ENCODE measurements around the gene CDADC1. TPM values are rescaled to one million over a fixed set of nuclear protein-coding genes. Genes with fewer than 3 reads are reported as not detected.
"Not testable (repeated sequence)": the region's sequence is repeated elsewhere in the genome, so short reads cannot be mapped to it uniquely, and the experiment has no call there.

The CDADC1 gene
- polyA plus RNA-seq, 1 donor, result 16.5 TPM

- no peak for DNase-seq
Observed at GRCh38 chr13:49315036-49315565, 67.4 kb downstream of the CDADC1 start.

- DNase-seq, result no peak
Observed at GRCh38 chr13:49315756-49316482, 68.2 kb downstream of the CDADC1 start.

GRCh38 chr13:49319551-49319950 is 71.8 kb downstream of the CDADC1 start:
- DNase-seq, result no peak

- DNase-seq, result no peak
Observed at GRCh38 chr13:49319951-49320350, 72.2 kb downstream of the CDADC1 start.

- DNase-seq, result no peak
Observed at GRCh38 chr13:49320975-49321374, 73.2 kb downstream of the CDADC1 start.

- no peak for DNase-seq
Observed at GRCh38 chr13:49322702-49323101, 75.0 kb downstream of the CDADC1 start.

GRCh38 chr13:49323344-49323743 is 75.6 kb downstream of the CDADC1 start:
- DNase-seq, result no peak

- no peak for DNase-seq
Observed at GRCh38 chr13:49326222-49326917, 78.6 kb downstream of the CDADC1 start.

GRCh38 chr13:49327145-49327544 is 79.4 kb downstream of the CDADC1 start:
- DNase-seq, result not testable (repeated sequence)

GRCh38 chr13:49329831-49330545 is 82.3 kb downstream of the CDADC1 start:
- DNase-seq, result no peak

- no peak for DNase-seq
Observed at GRCh38 chr13:49330546-49330864, 82.8 kb downstream of the CDADC1 start.

- DNase-seq, result no peak
Observed at GRCh38 chr13:49336655-49337054, 88.9 kb downstream of the CDADC1 start.

- no peak for DNase-seq
Observed at GRCh38 chr13:49340161-49340560, 92.4 kb downstream of the CDADC1 start.

GRCh38 chr13:49341517-49341916 is 93.8 kb downstream of the CDADC1 start:
- DNase-seq, result no peak

- no peak for DNase-seq
Observed at GRCh38 chr13:49341941-49342340, 94.2 kb downstream of the CDADC1 start.

- no peak for DNase-seq
Observed at GRCh38 chr13:49342454-49342853, 94.7 kb downstream of the CDADC1 start.

Other genes starting within 250 kb of the CDADC1 start
- gene MLNR, start 27.6 kb upstream of the CDADC1 start, polyA plus RNA-seq (ENCODE audit: insufficient read length), result 0.15 TPM
- gene CAB39L, start 196.1 kb downstream of the CDADC1 start, polyA plus RNA-seq (ENCODE audit: insufficient read length), result 20.7 TPM
- 30.1 TPM for gene SETDB2, start 196.3 kb downstream of the CDADC1 start, polyA plus RNA-seq (ENCODE audit: insufficient read length)
- 65.1 TPM for gene PHF11, start 248.0 kb downstream of the CDADC1 start, polyA plus RNA-seq (ENCODE audit: insufficient read length)

Measured in left kidney (tissue), 2 donors.